HepG2 (cell line): ENCODE results near the gene CKB. TPM values are rescaled to one million over a fixed set of nuclear protein-coding genes. Genes with fewer than 3 reads are reported as not detected.

ENCODE experiments used
- EHMT2 ChIP-seq: fragments of 200-600 bp; sonication (generic); IDR thresholded peaks from 2 replicates; pipeline ENCODE4 v1.7.0; 2017; ENCODE audit warnings: antibody characterized with exemption, low read depth, low read length, borderline replicate concordance
- FOSL2 ChIP-seq: sonication (generic); formaldehyde crosslinking; IDR thresholded peaks from 2 replicates; pipeline ENCODE4 v1.4.0; 2020; ENCODE audit warnings: missing genetic modification reagents
- HDAC1 ChIP-seq: sonication (generic); formaldehyde crosslinking; IDR thresholded peaks from 2 replicates; pipeline ENCODE4 v1.5.1; 2020; ENCODE audit warnings: mild to moderate bottlenecking, missing genetic modification reagents
- HNF4A ChIP-seq: sonication (generic); formaldehyde crosslinking; IDR thresholded peaks from 2 replicates; pipeline ENCODE4 v1.4.0; 2020; ENCODE audit warnings: missing genetic modification reagents
- KLF15 ChIP-seq: sonication (generic); formaldehyde crosslinking; IDR thresholded peaks from 2 replicates; pipeline ENCODE4 v1.8.1; 2023; ENCODE audit warnings: borderline replicate concordance, mild to moderate bottlenecking, inconsistent platforms, missing genetic modification reagents, mixed read lengths
- MED1 ChIP-seq: sonication (generic); formaldehyde crosslinking; IDR thresholded peaks from 2 replicates; pipeline ENCODE4 v1.4.0; 2020; ENCODE audit warnings: missing genetic modification reagents
- NFKB2 ChIP-seq: sonication (generic); formaldehyde crosslinking; IDR thresholded peaks from 2 replicates; pipeline ENCODE4 v1.4.0; 2020; ENCODE audit warnings: missing genetic modification reagents, borderline replicate concordance
- POLR2AphosphoS5 ChIP-seq: IDR thresholded peaks from 2 replicates; pipeline ENCODE4 v1.6.1; 2012; ENCODE audit warnings: low read depth, low read length
- POLR2G ChIP-seq: fragments of 200-400 bp; formaldehyde crosslinking; IDR thresholded peaks from 2 replicates; pipeline ENCODE4 v1.6.1; 2018; ENCODE audit warnings: mild to moderate bottlenecking, low read depth, low read length, moderate library complexity
- THAP11 ChIP-seq: IDR thresholded peaks from 2 replicates; pipeline ENCODE4 v1.6.1; 2016; ENCODE audit warnings: missing biosample characterization, missing genetic modification reagents
- ZNF224 ChIP-seq: sonication (generic); formaldehyde crosslinking; IDR thresholded peaks from 2 replicates; pipeline ENCODE4 v1.5.0; 2020; ENCODE audit warnings: mild to moderate bottlenecking, missing genetic modification reagents
- ZNF430 ChIP-seq: sonication (generic); formaldehyde crosslinking; IDR thresholded peaks from 2 replicates; pipeline ENCODE4 v1.9.0; 2021; ENCODE audit warnings: mild to moderate bottlenecking, missing genetic modification reagents
- ZNF431 ChIP-seq: sonication (generic); formaldehyde crosslinking; IDR thresholded peaks from 2 replicates; pipeline ENCODE4 v1.9.0; 2022; ENCODE audit warnings: missing genetic modification reagents, low read depth, mild to moderate bottlenecking, borderline replicate concordance
- polyA plus RNA-seq, 8 experiments: library from polyadenylated mRNA; depleted of rRNA in 3 of 8; stranded (reverse) in 7 of 8; unstranded in 1 of 8; fragments of >200 nt; fragmentation: Illumina TruSeq in 4 of 8; extraction: Trizol in 4 of 8; gene quantifications; 2 replicates each; pipeline versions ENCODE4 v1.2.1 to v1.2.3, GENCODE V29; 2011 to 2016; ENCODE audit warnings: low read depth in 4 of 8, missing spikeins in 1 of 8, mixed read lengths in 1 of 8; ENCODE audit not compliant: insufficient read depth in 1 of 8
- total RNA-seq, 5 experiments: library from RNA; depleted of rRNA; stranded (reverse); fragments of >200 nt; fragmentation: Illumina TruSeq; extraction: Trizol; gene quantifications; 2 replicates each; pipeline ENCODE4 v1.2.3, GENCODE V29; 2016; ENCODE audit warnings: low read depth in 1 of 5
- TF ChIP-seq, protein P1 (sequence below), 2 experiments: IDR thresholded peaks; 2 replicates each; pipeline ENCODE4 v1.6.1; 2011 to 2012; ENCODE audit warnings: low read length in 2 of 2, borderline replicate concordance in 1 of 2, low read depth in 1 of 2, mild to moderate bottlenecking in 1 of 2, moderate library complexity in 1 of 2
- TF ChIP-seq, protein P2 (sequence below): sonication (generic); formaldehyde crosslinking; IDR thresholded peaks from 2 replicates; pipeline ENCODE4 v1.5.0; 2020; ENCODE audit warnings: missing genetic modification reagents
- TF ChIP-seq, protein P3 (sequence below): IDR thresholded peaks from 2 replicates; pipeline ENCODE4 v1.6.1; 2016
- TF ChIP-seq, protein P4 (sequence below): sonication (generic); formaldehyde crosslinking; IDR thresholded peaks from 2 replicates; pipeline ENCODE4 v1.5.0; 2020; ENCODE audit warnings: mild to moderate bottlenecking, missing genetic modification reagents
- TF ChIP-seq, protein P5 (sequence below): sonication (generic); formaldehyde crosslinking; IDR thresholded peaks from 2 replicates; pipeline ENCODE4 v1.8.0; 2022; ENCODE audit warnings: mild to moderate bottlenecking, missing genetic modification reagents

The CKB gene
- total and polyA plus RNA-seq, 2 of the 13 experiments (the other 11 are each of a cell fraction or from before 2014, with no cell fraction given) = 82.3 to 217 TPM

DNA sequence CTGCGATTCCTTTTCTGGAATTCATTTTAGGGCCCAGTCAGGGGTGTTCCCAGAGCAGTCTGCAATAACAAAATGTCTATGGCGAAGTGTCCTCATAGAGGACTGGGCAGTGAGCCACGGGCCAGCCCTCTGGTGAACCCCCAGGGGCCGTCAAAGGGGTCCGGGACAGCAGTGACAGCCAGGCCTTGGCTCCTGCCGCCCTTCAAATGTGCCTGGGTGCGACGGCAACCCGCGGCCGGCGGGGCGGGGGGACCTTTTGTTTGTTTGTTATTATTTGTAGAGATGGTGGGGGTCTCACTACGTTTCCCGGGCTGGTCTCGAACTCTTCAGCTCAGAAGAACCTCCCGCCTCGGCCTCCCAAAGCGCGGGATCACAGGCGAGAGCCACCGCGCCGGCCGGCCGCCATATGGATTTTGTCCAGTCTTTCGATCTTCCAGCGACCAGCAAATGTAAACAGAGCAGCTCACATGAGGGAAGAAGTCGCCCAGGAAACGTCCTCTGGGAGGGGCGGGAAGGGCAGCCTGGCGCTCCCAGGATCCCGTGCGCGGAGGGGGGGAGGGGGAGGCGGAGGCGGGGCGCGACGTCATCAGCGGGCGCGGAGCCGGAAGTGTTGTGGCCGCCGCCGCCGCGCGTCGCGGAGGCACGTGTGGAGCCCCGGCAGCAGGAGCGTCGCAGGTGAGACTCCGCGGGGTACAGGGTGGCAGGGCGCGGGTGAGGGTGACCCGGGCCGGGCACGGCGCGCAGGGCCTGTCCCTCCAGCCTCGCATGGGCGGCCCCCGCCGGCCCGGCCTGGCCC, 6.2 kb upstream of the CKB start, which contains the start of gene TRMT61A (continued):
- TF ChIP-seq ZNF431 (CRISPR knock-in tag) (peak; percentile 71; the same call in 1 of the 2 replicates), THAP11 (CRISPR knock-in tag) (peak; percentile 79), FOSL2 (CRISPR knock-in tag) (0 out of 2 replicates have a peak, but pooled peaks have one; percentile 28), KLF15 (CRISPR knock-in tag) (0 out of 2 replicates have a peak, but pooled peaks have one; percentile 31), ZNF224 (CRISPR knock-in tag) (no peak), ZNF430 (CRISPR knock-in tag) (peak; percentile 63; the same call in 1 of the 2 replicates), NFKB2 (CRISPR knock-in tag) (peak; percentile 44; the same call in 1 of the 2 replicates), HDAC1 (CRISPR knock-in tag) (peak; percentile 69), MED1 (CRISPR knock-in tag) (peak; percentile 33; the same call in 1 of the 2 replicates), HNF4A (no peak), EHMT2 (no peak), POLR2AphosphoS5 (peak; percentile 85), POLR2G (peak; percentile 85)
- TF ChIP-seq, protein P1, sequence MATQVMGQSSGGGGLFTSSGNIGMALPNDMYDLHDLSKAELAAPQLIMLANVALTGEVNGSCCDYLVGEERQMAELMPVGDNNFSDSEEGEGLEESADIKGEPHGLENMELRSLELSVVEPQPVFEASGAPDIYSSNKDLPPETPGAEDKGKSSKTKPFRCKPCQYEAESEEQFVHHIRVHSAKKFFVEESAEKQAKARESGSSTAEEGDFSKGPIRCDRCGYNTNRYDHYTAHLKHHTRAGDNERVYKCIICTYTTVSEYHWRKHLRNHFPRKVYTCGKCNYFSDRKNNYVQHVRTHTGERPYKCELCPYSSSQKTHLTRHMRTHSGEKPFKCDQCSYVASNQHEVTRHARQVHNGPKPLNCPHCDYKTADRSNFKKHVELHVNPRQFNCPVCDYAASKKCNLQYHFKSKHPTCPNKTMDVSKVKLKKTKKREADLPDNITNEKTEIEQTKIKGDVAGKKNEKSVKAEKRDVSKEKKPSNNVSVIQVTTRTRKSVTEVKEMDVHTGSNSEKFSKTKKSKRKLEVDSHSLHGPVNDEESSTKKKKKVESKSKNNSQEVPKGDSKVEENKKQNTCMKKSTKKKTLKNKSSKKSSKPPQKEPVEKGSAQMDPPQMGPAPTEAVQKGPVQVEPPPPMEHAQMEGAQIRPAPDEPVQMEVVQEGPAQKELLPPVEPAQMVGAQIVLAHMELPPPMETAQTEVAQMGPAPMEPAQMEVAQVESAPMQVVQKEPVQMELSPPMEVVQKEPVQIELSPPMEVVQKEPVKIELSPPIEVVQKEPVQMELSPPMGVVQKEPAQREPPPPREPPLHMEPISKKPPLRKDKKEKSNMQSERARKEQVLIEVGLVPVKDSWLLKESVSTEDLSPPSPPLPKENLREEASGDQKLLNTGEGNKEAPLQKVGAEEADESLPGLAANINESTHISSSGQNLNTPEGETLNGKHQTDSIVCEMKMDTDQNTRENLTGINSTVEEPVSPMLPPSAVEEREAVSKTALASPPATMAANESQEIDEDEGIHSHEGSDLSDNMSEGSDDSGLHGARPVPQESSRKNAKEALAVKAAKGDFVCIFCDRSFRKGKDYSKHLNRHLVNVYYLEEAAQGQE (IDR thresholded peaks at IDR 0.05; ENCODE audit: borderline replicate concordance in 1 of 2, low read depth in 1 of 2, low read length in 2 of 2) = no peak; a peak in 1 of 4 replicates
- TF ChIP-seq, protein P2, sequence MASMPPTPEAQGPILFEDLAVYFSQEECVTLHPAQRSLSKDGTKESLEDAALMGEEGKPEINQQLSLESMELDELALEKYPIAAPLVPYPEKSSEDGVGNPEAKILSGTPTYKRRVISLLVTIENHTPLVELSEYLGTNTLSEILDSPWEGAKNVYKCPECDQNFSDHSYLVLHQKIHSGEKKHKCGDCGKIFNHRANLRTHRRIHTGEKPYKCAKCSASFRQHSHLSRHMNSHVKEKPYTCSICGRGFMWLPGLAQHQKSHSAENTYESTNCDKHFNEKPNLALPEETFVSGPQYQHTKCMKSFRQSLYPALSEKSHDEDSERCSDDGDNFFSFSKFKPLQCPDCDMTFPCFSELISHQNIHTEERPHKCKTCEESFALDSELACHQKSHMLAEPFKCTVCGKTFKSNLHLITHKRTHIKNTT (CRISPR knock-in tag) = no peak
- TF ChIP-seq, protein P3, sequence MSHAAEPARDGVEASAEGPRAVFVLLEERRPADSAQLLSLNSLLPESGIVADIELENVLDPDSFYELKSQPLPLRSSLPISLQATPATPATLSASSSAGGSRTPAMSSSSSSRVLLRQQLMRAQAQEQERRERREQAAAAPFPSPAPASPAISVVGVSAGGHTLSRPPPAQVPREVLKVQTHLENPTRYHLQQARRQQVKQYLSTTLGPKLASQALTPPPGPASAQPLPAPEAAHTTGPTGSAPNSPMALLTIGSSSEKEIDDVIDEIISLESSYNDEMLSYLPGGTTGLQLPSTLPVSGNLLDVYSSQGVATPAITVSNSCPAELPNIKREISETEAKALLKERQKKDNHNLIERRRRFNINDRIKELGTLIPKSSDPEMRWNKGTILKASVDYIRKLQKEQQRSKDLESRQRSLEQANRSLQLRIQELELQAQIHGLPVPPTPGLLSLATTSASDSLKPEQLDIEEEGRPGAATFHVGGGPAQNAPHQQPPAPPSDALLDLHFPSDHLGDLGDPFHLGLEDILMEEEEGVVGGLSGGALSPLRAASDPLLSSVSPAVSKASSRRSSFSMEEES = peak; percentile 69; the same call in 1 of the 2 replicates
- TF ChIP-seq, protein P4, sequence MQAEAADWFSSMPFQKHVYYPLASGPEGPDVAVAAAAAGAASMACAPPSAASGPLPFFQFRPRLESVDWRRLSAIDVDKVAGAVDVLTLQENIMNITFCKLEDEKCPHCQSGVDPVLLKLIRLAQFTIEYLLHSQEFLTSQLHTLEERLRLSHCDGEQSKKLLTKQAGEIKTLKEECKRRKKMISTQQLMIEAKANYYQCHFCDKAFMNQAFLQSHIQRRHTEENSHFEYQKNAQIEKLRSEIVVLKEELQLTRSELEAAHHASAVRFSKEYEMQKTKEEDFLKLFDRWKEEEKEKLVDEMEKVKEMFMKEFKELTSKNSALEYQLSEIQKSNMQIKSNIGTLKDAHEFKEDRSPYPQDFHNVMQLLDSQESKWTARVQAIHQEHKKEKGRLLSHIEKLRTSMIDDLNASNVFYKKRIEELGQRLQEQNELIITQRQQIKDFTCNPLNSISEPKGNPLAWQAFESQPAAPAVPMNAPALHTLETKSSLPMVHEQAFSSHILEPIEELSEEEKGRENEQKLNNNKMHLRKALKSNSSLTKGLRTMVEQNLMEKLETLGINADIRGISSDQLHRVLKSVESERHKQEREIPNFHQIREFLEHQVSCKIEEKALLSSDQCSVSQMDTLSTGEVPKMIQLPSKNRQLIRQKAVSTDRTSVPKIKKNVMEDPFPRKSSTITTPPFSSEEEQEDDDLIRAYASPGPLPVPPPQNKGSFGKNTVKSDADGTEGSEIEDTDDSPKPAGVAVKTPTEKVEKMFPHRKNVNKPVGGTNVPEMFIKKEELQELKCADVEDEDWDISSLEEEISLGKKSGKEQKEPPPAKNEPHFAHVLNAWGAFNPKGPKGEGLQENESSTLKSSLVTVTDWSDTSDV (CRISPR knock-in tag) = no peak; the same call in 1 of the 2 replicates
- TF ChIP-seq, protein P5, sequence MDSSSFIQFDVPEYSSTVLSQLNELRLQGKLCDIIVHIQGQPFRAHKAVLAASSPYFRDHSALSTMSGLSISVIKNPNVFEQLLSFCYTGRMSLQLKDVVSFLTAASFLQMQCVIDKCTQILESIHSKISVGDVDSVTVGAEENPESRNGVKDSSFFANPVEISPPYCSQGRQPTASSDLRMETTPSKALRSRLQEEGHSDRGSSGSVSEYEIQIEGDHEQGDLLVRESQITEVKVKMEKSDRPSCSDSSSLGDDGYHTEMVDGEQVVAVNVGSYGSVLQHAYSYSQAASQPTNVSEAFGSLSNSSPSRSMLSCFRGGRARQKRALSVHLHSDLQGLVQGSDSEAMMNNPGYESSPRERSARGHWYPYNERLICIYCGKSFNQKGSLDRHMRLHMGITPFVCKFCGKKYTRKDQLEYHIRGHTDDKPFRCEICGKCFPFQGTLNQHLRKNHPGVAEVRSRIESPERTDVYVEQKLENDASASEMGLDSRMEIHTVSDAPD (CRISPR knock-in tag) = 0 out of 2 replicates have a peak, but pooled peaks have one; percentile 31
